ENCODE results near the gene RAP1GAP. TPM values are rescaled to one million over a fixed set of nuclear protein-coding genes. Genes with fewer than 3 reads are reported as not detected.

The RAP1GAP gene
- total and polyA plus RNA-seq, 9 of the 15 experiments (the other 6 are each of a cell fraction or from before 2014, with no cell fraction given), result 0.29 to 30.2 (median 19.2) TPM

DNA sequence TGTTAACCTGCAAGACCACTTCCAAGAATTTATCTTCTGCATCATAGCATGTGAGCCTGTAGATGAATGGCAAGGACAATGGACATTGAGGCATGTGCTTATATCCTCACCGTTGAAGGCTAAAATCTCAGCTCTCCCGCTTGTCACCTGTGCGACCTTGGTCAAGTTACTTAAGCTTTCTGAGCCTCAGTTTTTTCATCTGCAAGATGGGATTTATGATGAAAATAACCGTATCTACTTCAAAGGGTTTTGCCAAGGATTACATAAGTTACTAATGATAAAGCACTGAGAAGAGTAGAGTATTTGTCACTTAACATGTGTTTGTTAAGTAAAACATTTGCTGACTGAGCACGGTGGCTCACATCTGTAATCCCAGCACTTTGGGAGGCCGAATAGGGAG lies 14.9 kb downstream of the RAP1GAP start (continued):
- TF ChIP-seq, protein P1, sequence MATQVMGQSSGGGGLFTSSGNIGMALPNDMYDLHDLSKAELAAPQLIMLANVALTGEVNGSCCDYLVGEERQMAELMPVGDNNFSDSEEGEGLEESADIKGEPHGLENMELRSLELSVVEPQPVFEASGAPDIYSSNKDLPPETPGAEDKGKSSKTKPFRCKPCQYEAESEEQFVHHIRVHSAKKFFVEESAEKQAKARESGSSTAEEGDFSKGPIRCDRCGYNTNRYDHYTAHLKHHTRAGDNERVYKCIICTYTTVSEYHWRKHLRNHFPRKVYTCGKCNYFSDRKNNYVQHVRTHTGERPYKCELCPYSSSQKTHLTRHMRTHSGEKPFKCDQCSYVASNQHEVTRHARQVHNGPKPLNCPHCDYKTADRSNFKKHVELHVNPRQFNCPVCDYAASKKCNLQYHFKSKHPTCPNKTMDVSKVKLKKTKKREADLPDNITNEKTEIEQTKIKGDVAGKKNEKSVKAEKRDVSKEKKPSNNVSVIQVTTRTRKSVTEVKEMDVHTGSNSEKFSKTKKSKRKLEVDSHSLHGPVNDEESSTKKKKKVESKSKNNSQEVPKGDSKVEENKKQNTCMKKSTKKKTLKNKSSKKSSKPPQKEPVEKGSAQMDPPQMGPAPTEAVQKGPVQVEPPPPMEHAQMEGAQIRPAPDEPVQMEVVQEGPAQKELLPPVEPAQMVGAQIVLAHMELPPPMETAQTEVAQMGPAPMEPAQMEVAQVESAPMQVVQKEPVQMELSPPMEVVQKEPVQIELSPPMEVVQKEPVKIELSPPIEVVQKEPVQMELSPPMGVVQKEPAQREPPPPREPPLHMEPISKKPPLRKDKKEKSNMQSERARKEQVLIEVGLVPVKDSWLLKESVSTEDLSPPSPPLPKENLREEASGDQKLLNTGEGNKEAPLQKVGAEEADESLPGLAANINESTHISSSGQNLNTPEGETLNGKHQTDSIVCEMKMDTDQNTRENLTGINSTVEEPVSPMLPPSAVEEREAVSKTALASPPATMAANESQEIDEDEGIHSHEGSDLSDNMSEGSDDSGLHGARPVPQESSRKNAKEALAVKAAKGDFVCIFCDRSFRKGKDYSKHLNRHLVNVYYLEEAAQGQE (IDR thresholded peaks at IDR 0.05; ENCODE audit: borderline replicate concordance), result no peak
- TF ChIP-seq, protein P1 (CRISPR knock-in tag; IDR thresholded peaks at IDR 0.05; ENCODE audit: low read depth), result no peak
- TF ChIP-seq RBM34 (IDR thresholded peaks at IDR 0.05; ENCODE audit: borderline replicate concordance, insufficient read depth, low read length), result no peak
- no peak for TF ChIP-seq ETV6 (IDR thresholded peaks at IDR 0.05; ENCODE audit: borderline replicate concordance in 1 of 2, low read depth in 2 of 2, low read length in 1 of 2)
- TF ChIP-seq ETV6 (CRISPR knock-in tag; IDR thresholded peaks at IDR 0.05; ENCODE audit: borderline replicate concordance), result no peak

All from K562 (cell line).